ENCODE measurements around the gene TSPAN12. TPM values are rescaled to one million over a fixed set of nuclear protein-coding genes. Genes with fewer than 3 reads are reported as not detected.

TSPAN12 gene
- total RNA-seq, 1 donor from 2014 or later, result 53.9 TPM

DNA sequence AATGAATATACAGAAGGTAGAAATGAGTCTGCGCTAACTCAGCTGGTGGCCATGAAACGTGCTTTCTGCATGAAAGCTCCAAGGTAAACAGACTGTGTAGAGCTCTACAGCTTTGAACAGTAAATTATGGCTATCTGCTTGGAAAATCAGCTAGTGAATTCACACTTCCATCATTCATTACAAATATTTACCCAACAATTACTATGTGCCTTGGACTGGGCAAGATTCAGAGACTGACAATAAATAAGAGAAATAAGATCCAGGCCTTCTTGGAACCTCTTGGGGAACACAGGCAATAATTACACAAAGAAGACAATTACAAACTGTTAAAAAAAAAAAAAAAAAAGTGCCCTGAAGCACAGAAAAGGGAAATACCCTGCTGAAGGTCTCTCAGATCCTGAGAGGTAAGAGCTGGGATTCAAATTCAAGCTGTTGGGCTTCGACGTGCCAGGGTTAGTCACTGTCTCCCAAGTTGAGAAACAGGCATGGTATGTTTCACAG is 15.8 kb downstream of the TSPAN12 start:
- DNase-seq, result no peak

DNA sequence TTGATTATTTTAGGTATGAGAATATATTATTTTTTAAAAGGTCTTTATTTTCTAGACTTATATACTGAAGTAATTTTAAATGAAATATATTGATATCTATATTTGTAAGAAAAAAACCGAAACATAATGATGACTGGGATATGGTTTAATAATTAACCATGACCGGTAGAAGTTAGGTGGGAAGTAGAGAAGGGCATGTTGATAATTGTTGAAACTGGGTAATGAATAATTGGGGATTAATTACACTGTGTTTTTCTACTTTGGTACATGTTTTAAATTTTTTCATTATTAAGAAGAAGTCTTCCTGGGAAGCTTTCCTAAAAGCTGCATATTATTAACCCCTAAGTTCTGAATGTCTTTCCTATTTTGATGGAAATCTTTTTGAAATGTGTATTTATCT is 16.3 kb downstream of the TSPAN12 start:
- DNase-seq, result no peak

DNA sequence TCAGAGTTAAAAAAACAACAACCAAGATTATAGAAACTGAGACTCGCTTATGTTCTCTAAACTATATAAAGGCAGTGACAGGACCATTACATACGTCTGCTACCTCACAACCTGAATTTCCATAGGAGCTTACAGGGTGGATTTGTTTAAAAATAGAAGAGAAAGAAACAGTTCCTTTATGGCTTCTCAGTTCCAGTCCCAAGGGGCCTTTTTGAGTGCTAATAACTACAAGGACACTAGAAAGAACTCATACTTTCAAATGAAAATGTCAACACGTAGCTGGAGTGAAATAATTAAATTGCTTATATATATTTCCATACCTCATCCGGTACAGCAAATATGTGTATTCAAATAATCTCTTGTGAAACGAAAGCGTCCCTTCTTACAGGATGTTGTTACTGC is 19.7 kb downstream of the TSPAN12 start:
- DNase-seq, result no peak

DNA sequence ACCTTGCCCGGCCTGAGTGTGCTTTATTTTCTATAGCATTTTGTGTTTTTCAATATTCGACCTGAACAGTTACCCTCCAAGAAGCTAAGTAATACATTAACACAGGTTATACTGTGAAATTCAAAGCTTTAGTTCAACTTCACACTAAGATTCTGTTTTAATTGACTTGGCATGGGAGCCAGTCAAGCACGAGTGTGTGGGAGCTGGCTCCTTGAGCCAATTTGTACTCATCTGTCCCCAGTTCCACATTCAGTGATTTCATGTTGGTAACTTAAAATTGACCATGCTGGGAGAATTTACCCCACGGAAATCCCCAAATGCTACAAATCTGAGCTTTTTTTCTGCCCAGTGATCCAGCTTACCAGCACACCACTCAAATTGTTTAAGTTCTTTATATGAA is 20.3 kb downstream of the TSPAN12 start:
- DNase-seq, result no peak

DNA sequence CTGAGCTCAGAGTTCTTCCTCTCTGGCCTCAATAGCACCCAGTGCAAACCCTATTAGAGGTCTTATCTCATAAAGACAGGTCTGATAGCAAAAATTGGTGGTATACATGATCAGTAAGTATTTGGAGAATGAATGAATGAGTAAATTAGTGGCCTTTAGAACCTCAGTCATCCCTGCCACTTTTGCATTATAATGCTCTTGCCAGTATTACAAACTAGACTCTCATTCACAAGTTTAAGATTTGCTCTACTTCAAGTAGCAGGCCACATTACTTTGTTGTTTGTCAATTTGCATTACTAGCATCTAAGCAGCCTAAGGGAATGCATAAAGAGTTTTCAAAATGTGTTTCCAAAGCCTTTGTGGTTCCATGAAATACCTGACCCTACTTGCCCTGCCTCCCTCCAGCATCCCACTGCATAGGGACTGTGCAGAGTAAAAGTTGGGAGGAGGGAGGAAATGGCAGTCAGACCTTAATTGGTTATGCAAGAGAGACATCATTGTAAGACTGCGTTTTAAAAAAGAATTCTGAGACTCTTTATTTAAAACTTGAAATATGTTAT is 21.3 kb downstream of the TSPAN12 start:
- DNase-seq, result no peak

DNA sequence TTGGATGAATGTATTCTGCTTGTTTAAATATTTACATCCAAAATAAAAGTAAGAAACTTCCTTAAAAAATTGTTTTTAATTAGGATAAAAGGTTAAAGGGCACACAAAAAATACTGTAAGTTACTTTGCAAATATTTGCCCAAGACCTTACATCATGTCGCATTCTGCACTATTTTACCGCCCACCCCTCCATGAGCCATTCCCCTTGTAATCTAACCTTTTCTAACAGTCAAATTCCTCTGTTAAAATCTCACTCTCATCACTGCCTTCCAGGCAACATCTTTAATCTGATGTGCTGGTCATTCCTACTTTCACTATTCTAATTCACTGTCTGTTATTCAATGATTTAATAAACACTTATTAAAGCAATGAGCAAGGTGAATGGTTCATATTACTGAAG is 23.2 kb downstream of the TSPAN12 start:
- DNase-seq, result no peak

DNA sequence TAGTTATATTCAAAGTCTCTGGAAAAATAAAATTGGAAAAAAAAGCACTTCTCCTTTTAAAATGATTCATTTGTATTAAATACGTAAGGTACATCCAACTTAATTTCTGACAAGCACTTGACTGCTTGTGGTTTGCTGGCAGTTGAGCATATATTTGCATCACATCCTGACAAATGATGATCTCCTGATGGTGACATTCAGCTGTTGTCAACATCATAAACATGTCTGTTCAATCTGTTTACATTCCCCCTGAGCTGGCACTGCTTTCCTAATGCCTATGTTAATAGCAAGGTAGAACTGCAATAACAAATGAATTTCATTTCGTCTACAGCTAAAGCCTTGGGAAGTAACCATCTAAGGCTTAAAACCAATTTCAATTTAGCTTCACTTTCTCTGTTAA is 24.4 kb downstream of the TSPAN12 start:
- no peak for DNase-seq

DNA sequence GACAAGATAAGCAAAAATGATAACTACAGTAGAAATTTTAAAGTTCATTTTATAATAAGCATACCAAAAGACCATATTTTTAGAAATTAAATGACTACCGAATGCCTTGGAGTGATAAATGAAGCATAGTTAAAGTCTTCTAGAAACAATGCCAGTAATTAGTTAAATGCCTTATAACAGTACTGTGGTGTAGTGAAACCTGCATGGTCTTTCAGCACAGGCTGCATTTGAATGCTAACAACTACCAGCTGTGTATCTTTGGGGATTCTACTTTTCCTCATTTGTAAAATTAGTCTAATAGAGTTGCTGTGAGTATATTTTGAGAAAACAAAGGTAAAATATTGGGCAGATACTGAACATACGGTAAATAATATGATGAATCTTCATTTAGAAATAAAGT is 25.1 kb downstream of the TSPAN12 start:
- no peak for DNase-seq

DNA sequence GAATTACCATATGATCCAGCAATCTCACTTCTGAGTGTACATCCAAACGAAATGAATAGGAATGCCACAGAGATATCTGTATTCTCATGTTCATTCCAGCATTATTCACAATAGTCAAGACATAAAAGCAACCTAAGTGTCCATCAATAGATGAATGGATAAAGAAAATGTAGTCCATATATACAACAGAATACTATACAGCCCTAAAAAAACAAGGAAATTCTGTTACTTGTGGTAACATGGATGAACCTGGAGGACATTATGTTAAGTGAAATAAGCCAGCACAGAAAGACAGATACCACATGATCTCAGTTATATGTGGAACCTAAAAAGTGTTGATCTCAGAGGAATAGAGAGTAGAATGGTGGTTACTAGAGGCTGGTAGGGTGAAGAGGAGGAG is 26.7 kb downstream of the TSPAN12 start:
- DNase-seq, result no peak

DNA sequence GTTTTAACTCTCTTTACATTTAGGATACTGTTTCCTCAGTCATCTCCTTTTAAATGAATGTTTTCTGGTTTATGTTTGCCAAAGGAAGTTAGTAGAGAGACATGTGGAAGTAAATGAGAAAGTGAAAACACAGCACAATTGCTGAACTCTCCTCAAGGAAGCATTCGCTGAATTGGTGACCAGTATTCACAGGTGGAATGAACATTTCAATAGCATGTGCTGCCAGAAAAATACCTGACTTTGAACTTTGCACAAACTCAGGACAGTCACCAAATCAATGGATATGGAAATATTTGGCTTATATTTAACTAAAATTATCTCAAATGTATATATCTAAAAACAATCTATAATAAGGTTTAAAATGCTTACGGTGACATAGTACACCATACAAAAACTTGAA is 28.5 kb downstream of the TSPAN12 start:
- DNase-seq, result no peak

DNA sequence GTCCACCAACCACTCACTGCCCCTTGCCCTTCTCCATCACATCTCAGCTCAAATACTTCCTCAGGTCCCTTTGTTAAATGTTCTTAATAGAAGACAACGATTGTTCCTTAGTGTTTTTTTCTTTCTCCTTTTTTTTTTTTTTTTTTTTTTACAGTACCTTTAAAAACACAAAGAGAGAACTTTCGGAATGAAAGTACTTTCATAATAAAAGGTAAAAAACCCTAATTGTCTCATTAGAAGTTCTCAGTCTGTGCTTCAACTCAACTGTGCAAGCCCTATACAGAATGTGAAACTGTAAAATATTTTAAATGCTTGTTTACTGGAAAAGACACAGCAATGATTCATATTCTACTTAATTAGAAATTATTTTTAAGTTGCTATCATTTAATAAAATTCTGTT is 29.4 kb downstream of the TSPAN12 start:
- DNase-seq, result no peak

DNA sequence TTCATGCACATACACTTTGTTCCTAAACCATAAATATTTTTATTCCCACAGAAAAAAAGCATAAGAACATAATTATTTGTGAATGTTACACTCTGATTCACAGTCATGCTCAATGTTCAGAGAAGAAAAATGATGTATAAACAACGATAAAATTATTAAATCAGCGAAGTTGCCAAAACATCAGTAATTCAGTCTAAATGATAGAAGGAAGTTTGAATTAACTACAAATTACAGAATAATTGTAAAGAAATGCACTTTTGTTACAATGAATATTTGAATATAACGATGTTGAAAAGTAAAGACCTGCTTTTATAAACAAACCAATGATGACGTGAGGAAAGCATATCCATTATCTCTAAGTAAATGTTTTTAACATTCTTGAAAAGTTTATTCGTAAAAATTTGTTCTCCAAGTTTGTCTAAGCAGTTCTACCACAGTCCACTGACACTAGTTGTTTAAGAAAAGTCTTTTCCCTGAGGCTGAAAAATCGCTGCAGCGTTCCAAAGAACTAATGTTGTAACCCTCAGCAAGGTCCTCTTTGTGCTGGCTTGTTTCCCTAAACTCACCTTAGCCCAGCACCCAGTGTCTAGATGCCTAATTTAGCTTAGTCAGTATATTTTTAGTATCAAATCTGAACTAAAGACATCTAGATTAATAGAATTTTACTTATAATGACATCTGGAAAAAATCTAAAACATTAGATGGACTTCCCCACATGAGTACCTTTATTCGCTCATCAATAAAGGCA is 30.4 kb downstream of the TSPAN12 start:
- DNase-seq, result no peak

DNA sequence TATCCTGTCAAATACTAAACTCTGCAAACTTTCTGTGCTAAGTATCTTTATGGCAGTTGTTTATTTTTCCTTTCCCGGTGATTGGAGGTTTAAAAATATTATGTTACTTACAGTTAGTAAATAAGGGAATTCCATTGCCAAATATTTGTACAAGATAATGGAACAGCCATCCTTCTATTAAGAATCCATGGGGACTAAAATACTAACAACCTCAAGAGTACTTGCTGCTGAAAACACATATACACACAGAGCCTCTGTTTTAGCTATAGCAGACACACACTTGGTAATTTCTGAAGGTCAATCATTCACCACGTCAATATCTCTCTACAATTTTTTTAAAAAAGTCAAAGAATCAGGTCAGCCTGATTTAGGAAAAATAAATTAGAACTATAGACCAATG is 32.4 kb downstream of the TSPAN12 start:
- no peak for DNase-seq

DNA sequence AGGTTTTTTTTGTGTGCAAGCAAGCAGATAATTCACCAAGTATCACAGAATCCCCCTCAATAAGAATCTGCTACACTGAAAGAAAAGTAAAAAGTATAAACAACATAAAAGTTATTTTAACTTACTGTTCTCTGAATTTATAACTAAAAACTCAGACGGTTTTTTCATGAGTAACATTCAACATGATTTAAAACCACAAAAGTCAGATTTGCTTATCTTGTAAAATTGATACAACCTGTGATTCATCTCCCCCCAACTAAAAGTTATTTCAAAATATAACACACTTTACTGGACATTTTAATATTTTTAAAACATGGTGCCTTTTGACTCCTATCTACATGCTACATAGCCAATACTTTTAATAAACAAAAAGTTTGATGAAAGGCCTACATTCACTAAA is 32.8 kb downstream of the TSPAN12 start:
- DNase-seq, result no peak

DNA sequence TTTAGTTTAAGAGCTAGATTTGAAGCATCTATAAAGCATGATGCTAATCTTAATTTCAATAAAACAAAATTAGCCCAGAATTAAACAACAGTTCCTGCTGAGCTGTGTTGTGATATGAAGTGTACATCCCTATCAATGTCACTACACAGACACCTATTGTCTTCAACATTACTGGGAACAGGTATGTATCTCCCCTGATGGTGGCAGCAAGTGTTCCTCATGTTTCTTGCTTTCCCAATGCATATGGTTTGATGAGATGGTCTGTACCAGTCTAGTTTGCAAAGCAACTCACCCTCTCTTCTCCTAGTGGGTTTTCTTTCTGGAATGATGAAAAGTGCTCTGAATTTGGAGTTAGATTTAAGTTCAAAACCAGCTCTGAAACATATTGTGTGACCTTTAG is 38.1 kb downstream of the TSPAN12 start:
- DNase-seq, result no peak

DNA sequence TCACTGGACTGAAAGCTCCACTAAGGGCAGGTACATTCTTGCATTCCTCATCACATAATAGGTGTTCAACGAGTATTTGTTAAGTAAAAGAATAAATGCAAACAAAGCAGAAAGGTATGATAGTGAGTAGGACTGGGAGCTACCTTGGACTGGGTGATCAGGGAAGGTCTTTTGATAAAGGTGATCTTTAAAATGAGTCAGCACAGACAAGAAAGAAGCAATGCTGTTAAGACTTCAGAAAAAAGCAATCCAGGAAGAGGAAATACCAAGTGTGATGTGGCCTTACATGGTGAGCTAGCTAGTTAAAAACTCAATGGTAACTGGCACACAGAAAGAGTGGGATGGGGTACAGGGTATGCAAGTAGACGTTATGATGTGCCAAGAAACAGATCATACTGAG is 40.1 kb downstream of the TSPAN12 start:
- DNase-seq, result no peak

DNA sequence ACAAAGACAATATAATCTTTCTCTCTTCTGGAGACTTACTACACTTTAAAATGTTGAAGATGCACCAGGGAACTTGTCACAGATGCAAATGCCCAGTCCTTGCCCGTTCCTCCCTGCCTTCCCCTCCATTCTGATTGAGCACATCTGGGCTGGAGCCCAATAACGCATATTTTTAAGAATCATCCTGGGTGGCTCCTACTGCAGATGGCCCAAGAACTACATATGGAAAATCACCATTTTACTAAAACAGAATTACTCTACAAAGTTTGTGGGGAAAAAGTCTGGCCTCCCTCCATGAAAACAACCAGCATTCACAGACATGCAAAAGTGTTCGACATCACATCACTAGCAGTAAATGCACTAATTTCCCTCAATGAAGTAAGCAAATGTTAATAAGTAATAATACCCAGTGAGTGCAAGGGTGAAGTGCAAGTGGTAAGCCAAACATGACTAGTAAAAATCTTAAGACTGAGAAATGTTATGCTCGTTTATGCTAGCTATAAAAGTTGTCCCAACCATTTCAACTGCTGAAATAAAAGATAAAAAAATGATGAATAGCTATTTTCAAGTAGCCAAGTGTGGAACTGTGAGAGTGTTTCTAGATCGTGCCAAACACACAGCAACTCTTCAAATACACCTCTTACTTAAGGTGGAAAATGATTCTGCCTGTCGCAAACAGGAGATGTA is 43.5 kb downstream of the TSPAN12 start:
- no peak for DNase-seq

DNA sequence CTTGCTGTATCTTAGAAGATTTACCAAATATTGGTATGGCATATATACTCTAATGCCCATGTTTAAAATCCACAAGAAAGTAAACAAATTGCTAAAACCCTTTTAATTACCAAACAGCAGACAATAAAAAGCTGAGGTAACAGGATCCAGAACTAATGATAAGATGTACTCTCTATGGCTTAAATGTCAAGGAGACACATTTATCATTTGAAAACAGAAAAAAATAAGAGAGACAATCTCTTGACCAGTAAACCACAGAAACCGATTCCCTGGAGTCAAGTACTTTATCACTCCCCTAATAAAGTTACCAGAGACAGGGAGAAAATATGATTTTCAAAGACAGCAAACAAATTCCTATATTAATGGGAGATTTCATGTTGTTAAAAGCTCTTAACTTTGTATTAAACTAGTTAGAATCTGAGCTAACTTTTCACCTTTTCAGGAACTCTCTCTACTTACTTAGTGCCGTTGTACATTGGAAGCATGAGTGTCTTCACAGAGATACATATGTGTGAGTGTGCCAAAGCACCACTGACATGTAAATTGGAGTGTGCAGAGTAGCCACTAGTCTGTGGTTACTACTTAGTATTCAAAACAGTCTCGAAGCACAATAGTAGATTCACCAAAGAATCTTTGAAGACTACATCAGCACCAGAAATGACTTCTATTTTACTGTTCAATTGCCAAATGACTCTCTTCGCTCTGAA is 44.2 kb downstream of the TSPAN12 start:
- DNase-seq, result no peak

DNA sequence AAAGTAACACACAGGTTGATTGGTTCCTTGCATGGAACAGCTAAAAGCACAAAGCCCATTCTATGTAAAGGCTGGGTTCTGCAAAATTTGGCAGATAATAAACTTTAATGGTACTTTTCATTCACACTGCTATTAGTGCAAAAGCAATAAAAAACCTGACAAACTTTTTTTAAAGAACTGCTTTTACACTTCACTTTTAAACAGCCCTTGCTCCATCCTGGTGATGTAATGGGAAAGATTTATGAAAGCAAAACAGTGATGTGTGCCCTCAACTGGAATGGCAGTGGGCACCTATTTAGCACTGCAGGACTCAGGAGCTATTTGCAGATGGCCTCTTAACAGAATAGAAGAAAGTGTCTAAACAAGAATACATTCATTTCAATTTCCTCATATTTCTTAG is 44.9 kb downstream of the TSPAN12 start:
- no peak for DNase-seq

DNA sequence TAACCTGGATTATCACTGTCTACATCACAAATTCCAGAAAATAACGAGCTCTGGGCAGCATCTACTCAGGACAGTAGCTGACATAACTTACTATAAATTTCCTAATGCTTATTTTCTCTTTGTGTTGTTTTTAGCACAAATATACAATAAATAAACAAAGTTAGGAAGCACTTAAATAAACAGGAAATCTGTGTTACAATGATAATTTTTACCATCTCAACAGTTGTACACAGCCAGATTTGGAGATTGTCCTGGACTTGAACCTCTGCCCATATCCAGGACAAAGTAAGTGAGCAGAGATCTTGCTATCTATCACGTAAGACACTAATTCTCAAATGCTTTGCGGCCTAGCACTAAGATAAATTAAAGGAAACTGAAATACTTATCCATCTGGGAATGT is 48.7 kb downstream of the TSPAN12 start:
- no peak for DNase-seq

DNA sequence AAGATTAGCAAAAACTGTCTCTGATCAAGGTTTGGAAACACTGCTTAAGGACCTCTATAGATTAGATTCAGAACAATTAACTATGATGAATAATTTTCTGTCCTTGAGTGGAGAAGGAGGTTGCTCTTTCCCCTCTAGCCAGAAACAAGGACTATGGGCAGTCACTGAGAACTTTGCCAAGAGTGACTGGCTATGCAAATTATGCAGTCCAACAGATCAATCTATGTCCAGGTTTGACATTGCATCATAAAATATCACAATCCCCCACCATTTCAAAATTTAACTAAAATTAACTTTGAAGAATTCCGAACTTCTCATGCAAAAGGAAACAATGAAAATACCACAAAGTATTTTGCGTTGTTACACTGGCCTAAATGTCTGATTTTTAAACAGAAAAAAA is 50.6 kb downstream of the TSPAN12 start:
- no peak for DNase-seq

DNA sequence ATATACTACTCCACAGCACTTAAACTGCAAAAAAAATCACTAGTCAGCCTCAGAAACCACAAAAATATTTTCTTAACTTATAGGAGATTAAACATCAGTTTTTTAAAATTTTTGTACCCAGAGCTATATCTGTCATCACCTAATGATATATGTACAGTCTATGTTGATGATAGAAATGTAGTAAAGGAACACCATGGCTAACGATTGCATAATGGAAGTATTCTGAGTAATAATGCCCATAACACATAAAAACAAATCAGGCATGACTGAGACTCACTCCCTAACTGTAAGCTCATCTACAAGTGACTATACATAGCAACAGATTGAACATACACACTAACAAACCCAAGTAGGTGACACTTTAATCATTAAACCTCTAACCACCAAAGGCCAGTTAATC is 51.3 kb downstream of the TSPAN12 start:
- DNase-seq, result no peak
